ENCODE data around the gene KIAA0586. TPM values are rescaled to one million over a fixed set of nuclear protein-coding genes. Genes with fewer than 3 reads are reported as not detected.

The KIAA0586 gene
- total and polyA plus RNA-seq, 9 of the 15 experiments (the other 6 are each of a cell fraction or from before 2014, with no cell fraction given): 11.2 to 30.9 (median 22.6) TPM

DNA sequence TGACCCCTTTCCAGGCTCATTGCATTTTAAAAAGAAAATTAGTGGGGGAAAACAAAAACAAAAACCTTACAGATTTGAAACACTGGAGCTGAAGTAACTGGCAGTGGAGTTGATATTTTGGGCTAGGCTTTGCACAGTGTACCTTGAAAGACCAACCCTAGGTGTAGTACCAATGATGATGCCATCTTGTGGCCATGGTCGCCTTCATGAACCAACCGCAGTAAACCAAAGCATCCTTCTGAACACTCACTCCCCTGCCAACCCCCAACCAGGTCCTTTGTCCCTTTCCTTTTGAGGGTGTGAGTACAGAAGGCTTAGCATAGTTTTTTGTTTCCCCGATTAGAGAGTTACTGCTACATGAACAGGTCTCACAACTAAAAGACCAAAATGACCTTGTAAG lies 25.9 kb upstream of the KIAA0586 start:
- Histone ChIP-seq H4K20me1 (replicated peaks; ENCODE audit: control insufficient read depth, insufficient read depth, low read length) (no peaks in the 10 kb centered on the region), H3K9me3 (replicated peaks; ENCODE audit: control insufficient read depth, insufficient read depth, low read depth, low read length) (no peaks in the 10 kb centered on the region), H2AFZ (ENCODE audit: low read depth, low read length) (no peak overlapping the region), H3K36me3 (ENCODE audit: control insufficient read depth, insufficient read depth, low read length) (peaks cover 7% of the 10 kb centered on the region; the same call in 1 of the 3 replicates), H3K4me2 (ENCODE audit: insufficient read depth, low read length) (no peak overlapping the region), H3K27ac (ENCODE audit: extremely low read depth, low read depth, low read length) (no peak overlapping the region), H3K4me1 (replicated peaks in 1 of 2; ENCODE audit: control insufficient read depth in 2 of 2, insufficient read depth in 2 of 2, low read length in 2 of 2) (no peaks in the 10 kb centered on the region), H3K9me1 (ENCODE audit: control insufficient read depth, insufficient read depth, low read length) (no peaks in the 10 kb centered on the region), H3K79me2 (ENCODE audit: control insufficient read depth, insufficient read depth, low read length) (no peaks in the 10 kb centered on the region), H3K27me3 (ENCODE audit: control insufficient read depth in 2 of 2, insufficient read depth in 2 of 2, low read length in 2 of 2) (no peaks in the 10 kb centered on the region), H3K4me3 (no peak overlapping the region), H3K9ac (ENCODE audit: insufficient read depth in 1 of 2, low read depth in 2 of 2, low read length in 2 of 2) (no peak overlapping the region)
- 78% methylated on average over 3 of the region's 3 CpGs for WGBS (ENCODE audit: insufficient coverage, low coverage, missing lambda C conversion rate)
- no peak for FAIRE-seq
- POLR2A ChIA-PET: no interaction called here
- TF ChIP-seq, protein P1, sequence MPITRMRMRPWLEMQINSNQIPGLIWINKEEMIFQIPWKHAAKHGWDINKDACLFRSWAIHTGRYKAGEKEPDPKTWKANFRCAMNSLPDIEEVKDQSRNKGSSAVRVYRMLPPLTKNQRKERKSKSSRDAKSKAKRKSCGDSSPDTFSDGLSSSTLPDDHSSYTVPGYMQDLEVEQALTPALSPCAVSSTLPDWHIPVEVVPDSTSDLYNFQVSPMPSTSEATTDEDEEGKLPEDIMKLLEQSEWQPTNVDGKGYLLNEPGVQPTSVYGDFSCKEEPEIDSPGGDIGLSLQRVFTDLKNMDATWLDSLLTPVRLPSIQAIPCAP (CRISPR knock-in tag; IDR thresholded peaks at IDR 0.05; ENCODE audit: borderline replicate concordance): no peak
- TF ChIP-seq POLR3G (IDR thresholded peaks at IDR 0.05; ENCODE audit: extremely low read depth, insufficient read length, insufficient replicate concordance) (no peak), CHD1 (IDR thresholded peaks at IDR 0.05; ENCODE audit: low read length) (no peak), ZNF644 (tag; IDR thresholded peaks at IDR 0.05; ENCODE audit: low read depth) (no peak), RBM25 (IDR thresholded peaks at IDR 0.05; ENCODE audit: low read depth, low read length, severe bottlenecking) (no peak), GTF2E2 (tag; IDR thresholded peaks at IDR 0.05) (no peak), HCFC1 (IDR thresholded peaks at IDR 0.05; ENCODE audit: low read depth, low read length) (no peak), STAT5B (CRISPR knock-in tag; IDR thresholded peaks at IDR 0.05) (no peak), KLF1 (tag; IDR thresholded peaks at IDR 0.05) (no peak), HNRNPUL1 (IDR thresholded peaks at IDR 0.05; ENCODE audit: low read length) (no peak), ZNF217 (CRISPR knock-in tag; IDR thresholded peaks at IDR 0.05) (no peak), RAD51 (IDR thresholded peaks at IDR 0.05; ENCODE audit: borderline replicate concordance, low read depth) (no peak)
- TF ChIP-seq, protein P2, sequence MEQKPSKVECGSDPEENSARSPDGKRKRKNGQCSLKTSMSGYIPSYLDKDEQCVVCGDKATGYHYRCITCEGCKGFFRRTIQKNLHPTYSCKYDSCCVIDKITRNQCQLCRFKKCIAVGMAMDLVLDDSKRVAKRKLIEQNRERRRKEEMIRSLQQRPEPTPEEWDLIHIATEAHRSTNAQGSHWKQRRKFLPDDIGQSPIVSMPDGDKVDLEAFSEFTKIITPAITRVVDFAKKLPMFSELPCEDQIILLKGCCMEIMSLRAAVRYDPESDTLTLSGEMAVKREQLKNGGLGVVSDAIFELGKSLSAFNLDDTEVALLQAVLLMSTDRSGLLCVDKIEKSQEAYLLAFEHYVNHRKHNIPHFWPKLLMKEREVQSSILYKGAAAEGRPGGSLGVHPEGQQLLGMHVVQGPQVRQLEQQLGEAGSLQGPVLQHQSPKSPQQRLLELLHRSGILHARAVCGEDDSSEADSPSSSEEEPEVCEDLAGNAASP (IDR thresholded peaks at IDR 0.05): no peak
- TF ChIP-seq, protein P3, sequence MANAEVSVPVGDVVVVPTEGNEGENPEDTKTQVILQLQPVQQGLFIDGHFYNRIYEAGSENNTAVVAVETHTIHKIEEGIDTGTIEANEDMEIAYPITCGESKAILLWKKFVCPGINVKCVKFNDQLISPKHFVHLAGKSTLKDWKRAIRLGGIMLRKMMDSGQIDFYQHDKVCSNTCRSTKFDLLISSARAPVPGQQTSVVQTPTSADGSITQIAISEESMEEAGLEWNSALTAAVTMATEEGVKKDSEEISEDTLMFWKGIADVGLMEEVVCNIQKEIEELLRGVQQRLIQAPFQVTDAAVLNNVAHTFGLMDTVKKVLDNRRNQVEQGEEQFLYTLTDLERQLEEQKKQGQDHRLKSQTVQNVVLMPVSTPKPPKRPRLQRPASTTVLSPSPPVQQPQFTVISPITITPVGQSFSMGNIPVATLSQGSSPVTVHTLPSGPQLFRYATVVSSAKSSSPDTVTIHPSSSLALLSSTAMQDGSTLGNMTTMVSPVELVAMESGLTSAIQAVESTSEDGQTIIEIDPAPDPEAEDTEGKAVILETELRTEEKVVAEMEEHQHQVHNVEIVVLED (CRISPR knock-in tag; IDR thresholded peaks at IDR 0.05): no peak
- TF ChIP-seq, protein P4, sequence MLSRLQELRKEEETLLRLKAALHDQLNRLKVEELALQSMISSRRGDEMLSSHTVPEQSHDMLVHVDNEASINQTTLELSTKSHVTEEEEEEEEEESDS (CRISPR knock-in tag; IDR thresholded peaks at IDR 0.05): no peak
- TF ChIP-seq, protein P5, sequence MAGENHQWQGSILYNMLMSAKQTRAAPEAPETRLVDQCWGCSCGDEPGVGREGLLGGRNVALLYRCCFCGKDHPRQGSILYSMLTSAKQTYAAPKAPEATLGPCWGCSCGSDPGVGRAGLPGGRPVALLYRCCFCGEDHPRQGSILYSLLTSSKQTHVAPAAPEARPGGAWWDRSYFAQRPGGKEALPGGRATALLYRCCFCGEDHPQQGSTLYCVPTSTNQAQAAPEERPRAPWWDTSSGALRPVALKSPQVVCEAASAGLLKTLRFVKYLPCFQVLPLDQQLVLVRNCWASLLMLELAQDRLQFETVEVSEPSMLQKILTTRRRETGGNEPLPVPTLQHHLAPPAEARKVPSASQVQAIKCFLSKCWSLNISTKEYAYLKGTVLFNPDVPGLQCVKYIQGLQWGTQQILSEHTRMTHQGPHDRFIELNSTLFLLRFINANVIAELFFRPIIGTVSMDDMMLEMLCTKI (IDR thresholded peaks at IDR 0.05; ENCODE audit: partially characterized antibody): no peak
- DNase-seq (ENCODE audit: extremely low read depth in 1 of 4, low spot score in 3 of 4): no peak
- in situ Hi-C loops (cut with MboI): no loop called here
- no peak for ATAC-seq
- no TSS peak for BruUV-seq (replicated peaks)
- intact Hi-C loops (cut with micrococcal nuclease): no loop called here
- CTCF ChIA-PET (ENCODE audit: low intra/inter-chr PET ratio): no interaction called here
